Esophagus squamous epithelium (tissue), 5 donors: Measurements from ENCODE around the gene TPM3. TPM values are rescaled to one million over a fixed set of nuclear protein-coding genes. Genes with fewer than 3 reads are reported as not detected.
"Not testable (repeated sequence)": the region's sequence is repeated elsewhere in the genome, so short reads cannot be mapped to it uniquely, and the experiment has no call there.

Source experiments
- DNase-seq: peaks from one replicate; lab custom pipeline; 2025; lab: John Stamatoyannopoulos, UW
- H3K27ac ChIP-seq, 4 donors: fragments of 200-600 bp; sonication (generic); one replicate each; pipeline ENCODE4 v1.5.1; 2016 to 2019; ENCODE audit warnings: mild to moderate bottlenecking in 1 of 4
- H3K27me3 ChIP-seq, 4 donors: fragments of 200-600 bp; sonication (generic); 1 replicate in 3 of 4; 2 replicates in 1 of 4; pipeline versions ENCODE4 v1.5.1 to v1.6.0; 2017 to 2021; ENCODE audit warnings: antibody characterized with exemption in 1 of 4
- H3K36me3 ChIP-seq, 3 donors: fragments of 200-600 bp; sonication (generic); one replicate each; pipeline ENCODE4 v1.5.1; 2016 to 2019
- H3K4me1 ChIP-seq, 3 donors: fragments of 200-600 bp; sonication (generic); one replicate each; pipeline ENCODE4 v1.5.1; 2017 to 2019
- H3K4me3 ChIP-seq, 4 donors: fragments of 200-600 bp; sonication (generic); 1 replicate in 3 of 4; 2 replicates in 1 of 4; pipeline ENCODE4 v1.5.1; 2016 to 2019; ENCODE audit warnings: mild to moderate bottlenecking in 2 of 4, moderate library complexity in 1 of 4
- H3K9me3 ChIP-seq, 3 donors: fragments of 200-600 bp; sonication (generic); one replicate each; pipeline ENCODE4 v1.5.1; 2016 to 2019
- CTCF ChIP-seq, 6 experiments: fragments of 450-650 bp in 4 of 6; fragments of 200-600 bp in 2 of 6; sonication (generic) in 2 of 6; IDR thresholded peaks; one replicate each; pipeline ENCODE4 v1.5.1; 2016 to 2019; ENCODE audit warnings: antibody characterized with exemption in 6 of 6, mild to moderate bottlenecking in 4 of 6, moderate library complexity in 4 of 6
- POLR2A ChIP-seq, 4 donors: fragments of 450-650 bp; IDR thresholded peaks; one replicate each; pipeline ENCODE4 v1.6.1; 2017; ENCODE audit warnings: antibody characterized with exemption in 4 of 4, mild to moderate bottlenecking in 4 of 4, moderate library complexity in 3 of 4
- WGBS, 2 donors: methylation state at CpG; one replicate each; pipeline ENCODE4 v1.1.5; 2018; 5-methylcytosine and 5-hydroxymethylcytosine counted together
- intact Hi-C: fragments of 100-400 bp; cut with DNase I; formaldehyde crosslinking; loops from one replicate; pipeline ENCODE4 v1.15.0; 2022
- total RNA-seq, 4 donors: library from RNA; depleted of rRNA; stranded (reverse); fragments of >200 nt; gene quantifications; one replicate each; pipeline ENCODE4 v1.1.0, GENCODE V29; 2016
- donor health status: DM: yes; HTN: yes; CAD: no.

Gene TPM3
- total RNA-seq, 4 donors from 2014 or later = 216 to 387 (median 316) TPM

- intact Hi-C loops = no loop called here
- no peak overlapping the region for H3K27ac ChIP-seq
- H3K4me1 ChIP-seq = no peaks in the 10 kb centered on the region
- H3K27me3 ChIP-seq = no peaks in the 10 kb centered on the region
- no peak overlapping the region for H3K4me3 ChIP-seq
- TF ChIP-seq CTCF (IDR thresholded peaks at IDR 0.05) (no peak), POLR2A (IDR thresholded peaks at IDR 0.05) (no peak)
- H3K9me3 ChIP-seq = no peaks in the 10 kb centered on the region
- DNase-seq = no peak
- 81 to 88% methylated on average over 6 to 7 of the region's 9 CpGs for WGBS, 2 donors
- peaks cover 18 to 77% (median 43%) of the 10 kb centered on the region in 3 donors for H3K36me3 ChIP-seq
These were observed 15.4 kb upstream of the TPM3 start for GRCh38 chr1:154207262-154207661.

DNA sequence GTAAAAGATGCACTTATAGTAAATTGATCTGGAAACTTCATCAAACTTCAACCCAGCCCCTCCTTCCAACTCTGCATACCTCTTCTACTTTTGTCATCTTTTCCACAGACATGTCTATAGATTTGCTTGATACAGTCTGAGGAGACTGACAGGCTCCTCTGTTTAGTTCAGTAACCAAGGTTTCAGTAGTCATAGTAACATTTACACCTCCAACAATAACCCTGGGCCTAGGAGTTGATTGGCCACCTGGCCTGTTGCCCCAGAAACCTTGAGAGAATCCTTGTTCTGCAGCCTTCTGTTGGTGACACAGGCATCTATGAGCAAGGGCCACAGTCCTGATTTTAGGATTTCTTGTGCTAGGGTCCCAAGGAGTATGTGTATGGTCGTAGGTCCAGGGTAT, 14.3 kb upstream of the TPM3 start, which contains the start of gene CFAP141:
Gene CFAP141, minus strand, starts transcription at position 138 of the 400 bp plus-strand sequence. Its CDS starts 26 bp downstream, at position 112.
- no peak within 1 kb of the TSS for H3K27ac ChIP-seq
- 75 to 82% methylated on average over 1 of the region's 1 CpG for WGBS, 2 donors
- H3K36me3 ChIP-seq = peaks cover 16 to 66% (median 33%) of the 10 kb centered on the region in 3 donors
- intact Hi-C loops = no loop called here
- no peaks in the 10 kb centered on the region for H3K4me1 ChIP-seq
- no peak for TF ChIP-seq CTCF (IDR thresholded peaks at IDR 0.05)
- H3K4me3 ChIP-seq = no peak within 1 kb of the TSS
- H3K9me3 ChIP-seq = no peaks in the 10 kb centered on the region
- DNase-seq = no peak
- no peaks in the 10 kb centered on the region for H3K27me3 ChIP-seq

- intact Hi-C loops, H3K4me3 ChIP-seq, H3K27me3 ChIP-seq, H3K9me3 ChIP-seq, DNase-seq, H3K4me1 ChIP-seq, H3K27ac ChIP-seq: not testable (repeated sequence)
- H3K36me3 ChIP-seq = peaks cover 16 to 62% (median 33%) of the 10 kb centered on the region in 3 donors
- WGBS, 2 donors = 63 to 88% methylated on average over 3 to 11 of the region's 11 CpGs
These were observed 13.9 kb upstream of the TPM3 start for GRCh38 chr1:154205778-154206177.

GRCh38 chr1:154199563-154199879, 7.6 kb upstream of the TPM3 start:
- TF ChIP-seq POLR2A (IDR thresholded peaks at IDR 0.05) (no peak), CTCF (IDR thresholded peaks at IDR 0.05) (no peak)
- Histone ChIP-seq H3K27me3 (no peaks in the 10 kb centered on the region), H3K9me3 (no peaks in the 10 kb centered on the region), H3K4me3 (peak overlapping the region in 1 of 4 donors; percentile 14), H3K36me3 (no peaks in the 10 kb centered on the region), H3K4me1 (peaks cover 0 to 20% (median 0%) of the 10 kb centered on the region in 3 donors), H3K27ac (peak overlapping the region in 1 of 4 donors; percentile 16)
- intact Hi-C loops = no loop called here
- DNase-seq = no peak
- WGBS, 2 donors = 89 to 94% methylated on average over 3 of the region's 3 CpGs

DNA sequence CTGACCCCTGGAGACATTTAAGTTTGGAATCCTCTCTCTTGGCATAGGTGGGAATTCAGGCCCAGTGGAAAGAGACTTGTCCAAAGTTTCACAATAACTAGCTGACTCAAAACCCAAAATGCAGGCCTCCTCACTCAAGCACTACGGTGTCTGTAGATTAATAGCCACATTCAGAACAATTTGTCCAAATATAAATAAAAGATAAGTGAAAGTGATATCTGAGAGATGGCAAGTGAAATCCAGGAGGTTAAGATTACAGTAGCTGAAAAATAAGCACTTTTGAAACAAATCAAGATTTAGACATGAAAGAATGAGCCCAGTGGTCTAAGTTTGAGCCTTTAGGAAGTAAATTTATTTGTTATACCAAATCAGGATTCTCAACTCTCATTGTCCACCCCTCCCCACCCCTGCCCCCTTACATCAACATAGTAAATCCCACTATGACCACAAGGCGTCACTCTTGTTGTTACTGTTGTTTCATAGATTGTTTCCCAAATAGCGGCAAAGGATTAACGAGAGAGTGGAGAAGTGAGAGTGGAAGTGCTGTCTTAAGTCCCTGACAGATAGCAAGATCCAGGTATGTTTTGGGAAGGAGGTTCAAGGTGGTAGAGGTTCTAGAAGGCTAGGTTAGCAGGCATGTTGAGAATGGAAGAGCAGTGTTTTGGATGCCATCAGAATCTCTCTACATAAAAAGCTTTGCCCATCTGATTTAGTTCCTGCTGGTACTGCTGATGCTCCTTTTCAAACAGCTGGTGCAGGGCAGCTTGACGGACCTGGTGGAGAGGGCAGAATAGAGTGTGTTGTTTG, 7.1 kb upstream of the TPM3 start:
- 12% methylated on average over 5 of the region's 5 CpGs for WGBS, 2 donors
- peaks cover 0 to under 1% (median 0%) of the 10 kb centered on the region in 4 donors for H3K27me3 ChIP-seq
- DNase-seq = no peak
- H3K27ac ChIP-seq = peak overlapping the region in 1 of 4 donors; percentile 16
- H3K4me1 ChIP-seq = peaks cover 0 to 24% (median 0%) of the 10 kb centered on the region in 3 donors
- no peaks in the 10 kb centered on the region for H3K36me3 ChIP-seq
- H3K9me3 ChIP-seq = no peaks in the 10 kb centered on the region
- H3K4me3 ChIP-seq = peak overlapping the region in 1 of 4 donors; percentile 14
- TF ChIP-seq CTCF (IDR thresholded peaks at IDR 0.05) (peak; percentile 34 to 51 (median 44)), POLR2A (IDR thresholded peaks at IDR 0.05) (no peak)
- intact Hi-C loops = no loop called here
